ENCODE data around the gene PCGF1. TPM values are rescaled to one million over a fixed set of nuclear protein-coding genes. Genes with fewer than 3 reads are reported as not detected.

PCGF1 gene
- total and polyA plus RNA-seq, 2 of the 13 experiments (the other 11 are each of a cell fraction or from before 2014, with no cell fraction given), result 20.4 to 22.6 TPM

DNA sequence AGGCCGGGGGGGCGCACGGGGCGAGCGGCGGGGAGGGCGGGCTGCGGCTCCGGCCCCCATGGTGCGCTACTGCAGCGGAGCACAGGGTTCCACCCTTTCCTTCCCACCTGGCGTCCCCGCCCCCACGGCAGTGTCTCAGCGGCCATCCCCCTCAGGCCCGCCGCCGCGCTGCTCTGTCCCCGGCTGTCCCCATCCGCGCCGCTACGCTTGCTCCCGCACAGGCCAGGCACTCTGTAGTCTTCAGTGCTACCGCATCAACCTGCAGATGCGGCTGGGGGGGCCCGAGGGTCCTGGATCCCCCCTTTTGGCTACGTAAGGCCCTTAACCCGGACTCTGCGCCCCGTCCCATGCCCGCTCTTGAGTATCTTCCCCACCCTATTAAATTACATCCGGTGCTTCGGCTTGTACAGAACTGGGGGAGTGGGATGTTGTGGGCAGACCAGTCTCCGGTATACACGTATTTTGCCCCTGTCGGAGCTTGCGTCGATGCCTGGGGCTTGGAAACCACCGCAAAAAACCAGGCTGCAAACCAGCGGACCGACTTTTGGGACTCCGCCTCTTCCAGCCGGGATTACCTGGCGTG, 49.9 kb downstream of the PCGF1 start (continued):
- TF ChIP-seq, protein P1, sequence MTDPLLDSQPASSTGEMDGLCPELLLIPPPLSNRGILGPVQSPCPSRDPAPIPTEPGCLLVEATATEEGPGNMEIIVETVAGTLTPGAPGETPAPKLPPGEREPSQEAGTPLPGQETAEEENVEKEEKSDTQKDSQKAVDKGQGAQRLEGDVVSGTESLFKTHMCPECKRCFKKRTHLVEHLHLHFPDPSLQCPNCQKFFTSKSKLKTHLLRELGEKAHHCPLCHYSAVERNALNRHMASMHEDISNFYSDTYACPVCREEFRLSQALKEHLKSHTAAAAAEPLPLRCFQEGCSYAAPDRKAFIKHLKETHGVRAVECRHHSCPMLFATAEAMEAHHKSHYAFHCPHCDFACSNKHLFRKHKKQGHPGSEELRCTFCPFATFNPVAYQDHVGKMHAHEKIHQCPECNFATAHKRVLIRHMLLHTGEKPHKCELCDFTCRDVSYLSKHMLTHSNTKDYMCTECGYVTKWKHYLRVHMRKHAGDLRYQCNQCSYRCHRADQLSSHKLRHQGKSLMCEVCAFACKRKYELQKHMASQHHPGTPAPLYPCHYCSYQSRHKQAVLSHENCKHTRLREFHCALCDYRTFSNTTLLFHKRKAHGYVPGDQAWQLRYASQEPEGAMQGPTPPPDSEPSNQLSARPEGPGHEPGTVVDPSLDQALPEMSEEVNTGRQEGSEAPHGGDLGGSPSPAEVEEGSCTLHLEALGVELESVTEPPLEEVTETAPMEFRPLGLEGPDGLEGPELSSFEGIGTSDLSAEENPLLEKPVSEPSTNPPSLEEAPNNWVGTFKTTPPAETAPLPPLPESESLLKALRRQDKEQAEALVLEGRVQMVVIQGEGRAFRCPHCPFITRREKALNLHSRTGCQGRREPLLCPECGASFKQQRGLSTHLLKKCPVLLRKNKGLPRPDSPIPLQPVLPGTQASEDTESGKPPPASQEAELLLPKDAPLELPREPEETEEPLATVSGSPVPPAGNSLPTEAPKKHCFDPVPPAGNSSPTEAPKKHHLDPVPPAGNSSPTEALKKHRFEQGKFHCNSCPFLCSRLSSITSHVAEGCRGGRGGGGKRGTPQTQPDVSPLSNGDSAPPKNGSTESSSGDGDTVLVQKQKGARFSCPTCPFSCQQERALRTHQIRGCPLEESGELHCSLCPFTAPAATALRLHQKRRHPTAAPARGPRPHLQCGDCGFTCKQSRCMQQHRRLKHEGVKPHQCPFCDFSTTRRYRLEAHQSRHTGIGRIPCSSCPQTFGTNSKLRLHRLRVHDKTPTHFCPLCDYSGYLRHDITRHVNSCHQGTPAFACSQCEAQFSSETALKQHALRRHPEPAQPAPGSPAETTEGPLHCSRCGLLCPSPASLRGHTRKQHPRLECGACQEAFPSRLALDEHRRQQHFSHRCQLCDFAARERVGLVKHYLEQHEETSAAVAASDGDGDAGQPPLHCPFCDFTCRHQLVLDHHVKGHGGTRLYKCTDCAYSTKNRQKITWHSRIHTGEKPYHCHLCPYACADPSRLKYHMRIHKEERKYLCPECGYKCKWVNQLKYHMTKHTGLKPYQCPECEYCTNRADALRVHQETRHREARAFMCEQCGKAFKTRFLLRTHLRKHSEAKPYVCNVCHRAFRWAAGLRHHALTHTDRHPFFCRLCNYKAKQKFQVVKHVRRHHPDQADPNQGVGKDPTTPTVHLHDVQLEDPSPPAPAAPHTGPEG (CRISPR knock-in tag; IDR thresholded peaks at IDR 0.05), result 0 out of 2 replicates have a peak, but pooled peaks have one; percentile 60
- TF ChIP-seq, protein P2, sequence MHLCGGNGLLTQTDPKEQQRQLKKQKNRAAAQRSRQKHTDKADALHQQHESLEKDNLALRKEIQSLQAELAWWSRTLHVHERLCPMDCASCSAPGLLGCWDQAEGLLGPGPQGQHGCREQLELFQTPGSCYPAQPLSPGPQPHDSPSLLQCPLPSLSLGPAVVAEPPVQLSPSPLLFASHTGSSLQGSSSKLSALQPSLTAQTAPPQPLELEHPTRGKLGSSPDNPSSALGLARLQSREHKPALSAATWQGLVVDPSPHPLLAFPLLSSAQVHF (CRISPR knock-in tag; IDR thresholded peaks at IDR 0.05), result peak; percentile 77; the same call in 1 of the 2 replicates
- TF ChIP-seq ZNF543 (CRISPR knock-in tag; IDR thresholded peaks at IDR 0.05), result 0 out of 2 replicates have a peak, but pooled peaks have one; percentile 79
- TF ChIP-seq, protein P3, sequence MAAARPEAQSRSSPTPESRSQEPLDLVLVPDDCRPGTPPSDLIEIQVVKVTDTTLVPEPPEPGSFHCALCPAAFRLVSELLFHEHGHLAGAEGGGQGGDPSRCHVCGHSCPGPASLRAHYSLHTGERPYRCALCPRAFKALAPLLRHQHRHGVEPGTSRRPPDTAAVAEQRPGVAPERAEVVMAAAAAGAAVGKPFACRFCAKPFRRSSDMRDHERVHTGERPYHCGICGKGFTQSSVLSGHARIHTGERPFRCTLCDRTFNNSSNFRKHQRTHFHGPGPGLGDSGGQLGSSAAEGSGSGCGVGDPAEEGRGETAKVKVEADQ (CRISPR knock-in tag; IDR thresholded peaks at IDR 0.05; ENCODE audit: borderline replicate concordance), result no peak; the same call in 1 of the 2 replicates
- 0 out of 2 replicates have a peak, but pooled peaks have one; percentile 9 for TF ChIP-seq LCORL (IDR thresholded peaks at IDR 0.05)
- TF ChIP-seq LCORL (CRISPR knock-in tag; IDR thresholded peaks at IDR 0.05), result peak; percentile 90
- peak; percentile 88; the same call in 1 of the 2 replicates for TF ChIP-seq KAT7 (CRISPR knock-in tag; IDR thresholded peaks at IDR 0.05; ENCODE audit: borderline replicate concordance)
- no peak for TF ChIP-seq ZNF367 (CRISPR knock-in tag; IDR thresholded peaks at IDR 0.05; ENCODE audit: borderline replicate concordance)
- TF ChIP-seq BHLHE40 (IDR thresholded peaks at IDR 0.05; ENCODE audit: low read length), result no peak
- peak; percentile 72 for TF ChIP-seq ZNF800 (CRISPR knock-in tag; IDR thresholded peaks at IDR 0.05)
- peak; percentile 92; the same call in 1 of the 2 replicates for TF ChIP-seq ZBTB42 (CRISPR knock-in tag; IDR thresholded peaks at IDR 0.05)
- TF ChIP-seq HNF4A (CRISPR knock-in tag; IDR thresholded peaks at IDR 0.05), result peak; percentile 42
- TF ChIP-seq SAP130 (CRISPR knock-in tag; IDR thresholded peaks at IDR 0.05; ENCODE audit: low read depth), result peak; percentile 93
- peak; percentile 23 for TF ChIP-seq MED8 (CRISPR knock-in tag; IDR thresholded peaks at IDR 0.05; ENCODE audit: insufficient replicate concordance)
- peak; percentile 27; the same call in 1 of the 2 replicates for TF ChIP-seq EEA1 (CRISPR knock-in tag; IDR thresholded peaks at IDR 0.05; ENCODE audit: borderline replicate concordance)
- peak; percentile 75; the same call in 1 of the 2 replicates for TF ChIP-seq ZSCAN20 (CRISPR knock-in tag; IDR thresholded peaks at IDR 0.05; ENCODE audit: borderline replicate concordance)
- peak; percentile 72 for TF ChIP-seq ZNF777 (CRISPR knock-in tag; IDR thresholded peaks at IDR 0.05)
- TF ChIP-seq ZMYM2 (CRISPR knock-in tag; IDR thresholded peaks at IDR 0.05), result peak; percentile 62; the same call in 1 of the 2 replicates
- no peak for TF ChIP-seq POGZ (CRISPR knock-in tag; IDR thresholded peaks at IDR 0.05)
